NCI-H146 treated with DMSO at 0.1 percent for 48 hours (cell line): ENCODE measurements around the gene WWP2.
"Not testable (repeated sequence)": the region's sequence is repeated elsewhere in the genome, so short reads cannot be mapped to it uniquely, and the experiment has no call there.

ENCODE experiments used
- DNase-seq: peaks from one replicate; lab custom pipeline; 2025; ENCODE audit not compliant: unreplicated experiment; lab: John Stamatoyannopoulos, UW

The WWP2 gene

GRCh38 chr16:69972935-69973334, 210.8 kb downstream of the WWP2 start:
- DNase-seq = not testable (repeated sequence)

- DNase-seq = not testable (repeated sequence)
Observed at GRCh38 chr16:69985196-69985595, 223.1 kb downstream of the WWP2 start.
